Panc1 (cell line): Measurements from ENCODE around the gene RB1. TPM values are rescaled to one million over a fixed set of nuclear protein-coding genes. Genes with fewer than 3 reads are reported as not detected.

ENCODE experiments used
- ATAC-seq: fragments of 200-7000 bp; cut with Tn5 transposase; 2 replicates; pipeline ENCODE4 v1.9.1; 2020; ENCODE audit warnings: mild to moderate bottlenecking, moderate library complexity
- BruUV-seq: library from RNA; stranded (reverse); fragments of 400-500 nt; replicated peaks from 2 replicates; lab custom pipeline; 2021; lab: Mats Ljungman, UMichigan
- CTCF ChIA-PET: fragments of 300-600 bp; sonication (Branson Sonifier 250); formaldehyde crosslinking; loops from one replicate; lab custom pipeline; 2022; ENCODE audit warnings: antibody characterized with exemption; lab: Charles Lee
- POLR2A ChIA-PET: fragments of 300-600 bp; sonication (Branson Sonifier 250); formaldehyde crosslinking; loops from one replicate; lab custom pipeline; 2022; ENCODE audit warnings: antibody characterized with exemption; lab: Charles Lee
- DNase-seq: peaks from one replicate; pipeline ENCODE4 v3.0.0-alpha.2; 2010; ENCODE audit warnings: low read depth, low spot score
- H3K27ac ChIP-seq: 2 replicates; pipeline ENCODE4 v1.5.1; 2011; ENCODE audit warnings: mild to moderate bottlenecking, low read length, inconsistent platforms
- H3K27me3 ChIP-seq: fragments of 200-500 bp; sonication (Bioruptor generic); 2 replicates; pipeline ENCODE4 v1.6.0; 2014; ENCODE audit warnings: low read length, inconsistent platforms; ENCODE audit not compliant: control insufficient read depth, insufficient read depth
- H3K36me3 ChIP-seq: fragments of 200-500 bp; sonication (Bioruptor generic); 2 replicates; pipeline ENCODE4 v1.5.1; 2014; ENCODE audit warnings: inconsistent platforms, mild to moderate bottlenecking, low read length, moderate library complexity; ENCODE audit not compliant: control insufficient read depth, insufficient read depth
- H3K4me1 ChIP-seq: 2 replicates; pipeline ENCODE4 v1.5.1; 2011; ENCODE audit warnings: inconsistent platforms, mild to moderate bottlenecking, low read length, moderate library complexity; ENCODE audit not compliant: control insufficient read depth, insufficient read depth
- H3K4me3 ChIP-seq, 2 experiments: 2 replicates each; pipeline ENCODE4 v1.5.1; 2011 to 2012; ENCODE audit warnings: low read depth in 2 of 2, low read length in 2 of 2, mild to moderate bottlenecking in 2 of 2, inconsistent platforms in 1 of 2, moderate library complexity in 1 of 2
- H3K9me3 ChIP-seq: fragments of 200-500 bp; sonication (Bioruptor generic); 2 replicates; pipeline ENCODE4 v1.5.1; 2014; ENCODE audit warnings: low read depth, mild to moderate bottlenecking, inconsistent platforms, low read length, moderate library complexity; ENCODE audit not compliant: control insufficient read depth, insufficient read depth
- CTCF ChIP-seq: fragments of 450-650 bp; IDR thresholded peaks from 2 replicates; pipeline ENCODE4 v1.5.1; 2017; ENCODE audit warnings: mild to moderate bottlenecking
- POLR2AphosphoS5 ChIP-seq: IDR thresholded peaks from 2 replicates; pipeline ENCODE4 v1.6.1; 2012; ENCODE audit warnings: mild to moderate bottlenecking, low read depth, low read length, moderate library complexity
- REST ChIP-seq, 2 experiments: IDR thresholded peaks; 2 replicates each; pipeline ENCODE4 v1.6.1; 2011 to 2012; ENCODE audit warnings: low read depth in 2 of 2, control low read depth in 1 of 2, low read length in 1 of 2, mild to moderate bottlenecking in 1 of 2, moderate library complexity in 1 of 2; ENCODE audit not compliant: insufficient read depth in 1 of 2
- SIN3A ChIP-seq: IDR thresholded peaks from 2 replicates; pipeline ENCODE4 v1.6.1; 2012; ENCODE audit warnings: low read depth, mild to moderate bottlenecking, low read length, moderate library complexity, borderline replicate concordance; ENCODE audit not compliant: insufficient read depth
- TCF7L2 ChIP-seq: IDR thresholded peaks from 2 replicates; pipeline ENCODE4 v1.6.1; 2011; ENCODE audit warnings: mild to moderate bottlenecking, low read depth, low read length, inconsistent platforms
- in situ Hi-C: cut with HindIII; loops from 2 replicates; pipeline ENCODE4 v1.10.0; 2016; ENCODE audit warnings: low sequenced_read_pairs, low pct_unique_long_range_greater_than_20kb
- intact Hi-C: fragments of 100-400 bp; cut with micrococcal nuclease; formaldehyde crosslinking; loops from one replicate; pipeline ENCODE4 v1.10.0; 2022; ENCODE audit not compliant: unreplicated experiment
- total RNA-seq: library from RNA; stranded (reverse); gene quantifications from one replicate; pipeline ENCODE4 v1.2.1, GENCODE V29; 2021; ENCODE audit not compliant: unreplicated experiment

RB1 gene
- total RNA-seq, 1 experiment from 2014 or later: 36.0 TPM

GRCh38 chr13:48457578-48458242, 154.2 kb downstream of the RB1 start:
- Histone ChIP-seq H3K9me3 (no peaks in the 10 kb centered on the region), H3K27ac (no peak overlapping the region), H3K27me3 (no peaks in the 10 kb centered on the region), H3K36me3 (no peaks in the 10 kb centered on the region; the same call in 1 of the 2 replicates), H3K4me3 (no peak overlapping the region), H3K4me1 (no peaks in the 10 kb centered on the region)
- ChIA-PET POLR2A (no interaction called here), CTCF (no interaction called here)
- no peak for ATAC-seq
- in situ Hi-C loops: no loop called here
- BruUV-seq: no TSS peak
- DNase-seq: no peak
- TF ChIP-seq CTCF (no peak), POLR2AphosphoS5 (no peak), SIN3A (no peak), TCF7L2 (no peak), REST (IDR thresholded peaks at IDR 0.05; ENCODE audit: insufficient read depth in 1 of 2, low read depth in 2 of 2, low read length in 1 of 2) (no peak)
- intact Hi-C loops: loop anchor here (10.0 kb wide), 1 partner anchor 57 kb away; no protein-coding TSS in a partner anchor

- Histone ChIP-seq H3K4me1 (no peaks in the 10 kb centered on the region), H3K4me3 (no peak overlapping the region), H3K36me3 (no peaks in the 10 kb centered on the region; the same call in 1 of the 2 replicates), H3K27me3 (no peaks in the 10 kb centered on the region), H3K27ac (no peak overlapping the region), H3K9me3 (no peaks in the 10 kb centered on the region)
- CTCF ChIA-PET: no interaction called here
- POLR2A ChIA-PET: no interaction called here
- intact Hi-C loops: no loop called here
- no TSS peak for BruUV-seq
- in situ Hi-C loops: no loop called here
- DNase-seq (no peak), ATAC-seq (no peak)
- TF ChIP-seq POLR2AphosphoS5 (no peak), CTCF (no peak), SIN3A (no peak)
These were observed 171.7 kb downstream of the RB1 start for GRCh38 chr13:48475230-48475629.
